Parathyroid adenoma (tissue), 2 donors: ENCODE measurements around the gene ATP1A1.
A peak's percentile ranks its signal among the peaks of the same experiment; 100 is the strongest.

ENCODE experiments used
- H2AFZ ChIP-seq: fragments of 300-600 bp; sonication (generic); one replicate; pipeline ENCODE4 v1.7.0; 2017; ENCODE audit warnings: antibody characterized with exemption, mild to moderate bottlenecking
- H3K27ac ChIP-seq: fragments of 300-600 bp; sonication (generic); one replicate; pipeline ENCODE4 v1.7.0; 2017
- H3K27me3 ChIP-seq: fragments of 300-600 bp; sonication (generic); one replicate; pipeline ENCODE4 v1.7.0; 2017; ENCODE audit warnings: low read length; ENCODE audit not compliant: control insufficient read depth, insufficient read depth
- H3K36me3 ChIP-seq: fragments of 300-600 bp; sonication (generic); one replicate; pipeline ENCODE4 v1.7.0; 2017; ENCODE audit warnings: low read length; ENCODE audit not compliant: control insufficient read depth, insufficient read depth
- H3K4me1 ChIP-seq: fragments of 300-600 bp; sonication (generic); one replicate; pipeline ENCODE4 v1.7.0; 2017; ENCODE audit warnings: control low read depth
- H3K4me2 ChIP-seq: fragments of 300-600 bp; sonication (generic); one replicate; pipeline ENCODE4 v1.7.0; 2017; ENCODE audit warnings: low read length
- H3K4me3 ChIP-seq: fragments of 300-600 bp; sonication (generic); one replicate; pipeline ENCODE4 v1.7.0; 2017; ENCODE audit warnings: low read depth, low read length
- H3K79me2 ChIP-seq: fragments of 300-600 bp; sonication (generic); one replicate; pipeline ENCODE4 v1.7.0; 2017; ENCODE audit warnings: control low read depth
- H3K9ac ChIP-seq: fragments of 300-600 bp; sonication (generic); one replicate; pipeline ENCODE4 v1.7.0; 2017; ENCODE audit warnings: mild to moderate bottlenecking
- H3K9me3 ChIP-seq: fragments of 300-600 bp; sonication (generic); one replicate; pipeline ENCODE4 v1.7.0; 2017; ENCODE audit warnings: low read length; ENCODE audit not compliant: control insufficient read depth
- CTCF ChIP-seq: fragments of 300-600 bp; sonication (generic); IDR thresholded peaks from one replicate; pipeline ENCODE4 v1.7.0; 2017; ENCODE audit warnings: antibody characterized with exemption, mild to moderate bottlenecking
- donor health status: primary hyperparathyroidism.

ATP1A1 gene

GRCh38 chr1:116372191-116372590, 853 bp upstream of the ATP1A1 start:
- H3K36me3 ChIP-seq, result no peaks in the 10 kb centered on the region
- H3K4me2 ChIP-seq, result peak overlapping the region; percentile 83
- peak overlapping the region; percentile 98 for H3K27ac ChIP-seq
- TF ChIP-seq CTCF, result no peak
- H2AFZ ChIP-seq, result peak overlapping the region; percentile 87
- H3K79me2 ChIP-seq, result peaks cover 21% of the 10 kb centered on the region
- peaks cover 4% of the 10 kb centered on the region for H3K4me1 ChIP-seq
- no peaks in the 10 kb centered on the region for H3K27me3 ChIP-seq
- H3K4me3 ChIP-seq, result peak overlapping the region; percentile 94
- no peaks in the 10 kb centered on the region for H3K9me3 ChIP-seq
- H3K9ac ChIP-seq, result no peak overlapping the region

GRCh38 chr1:116373431-116374352, 648 bp downstream of the ATP1A1 start:
- Histone ChIP-seq H3K4me1 (peaks cover 11% of the 10 kb centered on the region), H2AFZ (peak overlapping the region; percentile 72), H3K27me3 (no peaks in the 10 kb centered on the region), H3K36me3 (no peaks in the 10 kb centered on the region), H3K27ac (peak overlapping the region; percentile 98), H3K4me3 (peak overlapping the region; percentile 94), H3K4me2 (peak overlapping the region; percentile 87), H3K9ac (peak overlapping the region; percentile 96), H3K9me3 (no peaks in the 10 kb centered on the region), H3K79me2 (peaks cover 30% of the 10 kb centered on the region)
- no peak for TF ChIP-seq CTCF

GRCh38 chr1:116374353-116375147, 1.5 kb downstream of the ATP1A1 start:
- H3K9me3 ChIP-seq, result no peaks in the 10 kb centered on the region
- H3K36me3 ChIP-seq, result no peaks in the 10 kb centered on the region
- peak overlapping the region; percentile 72 for H2AFZ ChIP-seq
- H3K4me3 ChIP-seq, result peak overlapping the region; percentile 94
- peak overlapping the region; percentile 87 for H3K4me2 ChIP-seq
- peak overlapping the region; percentile 96 for H3K9ac ChIP-seq
- H3K27ac ChIP-seq, result peak overlapping the region; percentile 98
- peaks cover 15% of the 10 kb centered on the region for H3K4me1 ChIP-seq
- no peaks in the 10 kb centered on the region for H3K27me3 ChIP-seq
- no peak for TF ChIP-seq CTCF
- peaks cover 38% of the 10 kb centered on the region for H3K79me2 ChIP-seq

GRCh38 chr1:116375148-116375886, 2.3 kb downstream of the ATP1A1 start:
- no peaks in the 10 kb centered on the region for H3K36me3 ChIP-seq

More at GRCh38 chr1:116375148-116375886, 2.3 kb downstream of the ATP1A1 start:
- Histone ChIP-seq H3K79me2 (peaks cover 46% of the 10 kb centered on the region), H3K27me3 (no peaks in the 10 kb centered on the region), H3K4me3 (peak overlapping the region; percentile 94), H3K9ac (no peak overlapping the region), H3K4me2 (peak overlapping the region; percentile 87), H3K27ac (peak overlapping the region; percentile 98), H3K9me3 (no peaks in the 10 kb centered on the region), H2AFZ (no peak overlapping the region), H3K4me1 (peaks cover 20% of the 10 kb centered on the region)
- no peak for TF ChIP-seq CTCF
